GM12878 (cell line): ENCODE data around the gene HCRT. TPM values are rescaled to one million over a fixed set of nuclear protein-coding genes. Genes with fewer than 3 reads are reported as not detected.
"Not testable (repeated sequence)": the region's sequence is repeated elsewhere in the genome, so short reads cannot be mapped to it uniquely, and the experiment has no call there.

Source experiments
- ATAC-seq: fragments of 200-7000 bp; cut with Tn5 transposase; 3 replicates; pipeline ENCODE4 v1.9.1; 2020; ENCODE audit warnings: mild to moderate bottlenecking, moderate library complexity
- BruUV-seq: library from RNA; stranded (reverse); fragments of 400-500 nt; replicated peaks from 2 replicates; lab custom pipeline; 2021; lab: Mats Ljungman, UMichigan
- CTCF ChIA-PET: fragments of 300-600 bp; sonication (Branson Sonifier 250); formaldehyde crosslinking; extraction: SDS; loops from one replicate; lab custom pipeline; 2021; ENCODE audit warnings: inconsistent platforms; lab: Yijun Ruan, JAX
- POLR2A ChIA-PET: fragments of 350-600 bp; formaldehyde crosslinking; extraction: SDS; loops from one replicate; lab custom pipeline; 2021; ENCODE audit warnings: inconsistent platforms; lab: Charles Lee
- RAD21 ChIA-PET: fragments of 300-600 bp; sonication (Branson Sonifier 250); formaldehyde crosslinking; loops from one replicate; lab custom pipeline; 2023; ENCODE audit warnings: antibody characterized with exemption; ENCODE audit not compliant: unreplicated experiment; lab: Charles Lee
- SMC1A ChIA-PET: fragments of 300-600 bp; sonication (Branson Sonifier 250); formaldehyde crosslinking; loops from one replicate; lab custom pipeline; 2023; ENCODE audit not compliant: unreplicated experiment, uncharacterized antibody; lab: Charles Lee
- DNase-seq: peaks from one replicate; pipeline ENCODE4 v3.0.0-alpha.2; 2011; ENCODE audit warnings: low read depth, low spot score
- FAIRE-seq: peaks from 3 replicates; lab custom pipeline; 2011; peaks lifted over from hg19 to GRCh38; lab: Jason Lieb, UNC
- H2AFZ ChIP-seq: 2 replicates; pipeline ENCODE4 v1.6.0; 2011; ENCODE audit warnings: low read depth, low read length, control low read depth; ENCODE audit not compliant: control insufficient read depth
- H3K27ac ChIP-seq: 2 replicates; pipeline ENCODE4 v1.5.1; 2011; ENCODE audit warnings: control low read depth; ENCODE audit not compliant: control insufficient read depth, insufficient read depth
- H3K27me3 ChIP-seq, 2 experiments: replicated peaks in 1 of 2; 2 replicates each; pipeline versions ENCODE4 v1.6.0 to v1.6.1; 2011; ENCODE audit warnings: low read length in 1 of 2; ENCODE audit not compliant: control insufficient read depth in 2 of 2, insufficient read depth in 2 of 2
- H3K36me3 ChIP-seq, 2 experiments: 2 replicates each; pipeline ENCODE4 v1.5.1; 2011; ENCODE audit warnings: low read length in 1 of 2; ENCODE audit not compliant: control insufficient read depth in 2 of 2, insufficient read depth in 2 of 2
- H3K4me1 ChIP-seq: 2 replicates; pipeline ENCODE4 v1.6.1; 2011; ENCODE audit warnings: mild to moderate bottlenecking, low read length, moderate library complexity, mixed read lengths; ENCODE audit not compliant: control insufficient read depth, insufficient read depth
- H3K4me2 ChIP-seq: 2 replicates; pipeline ENCODE4 v1.6.0; 2011; ENCODE audit warnings: control low read depth; ENCODE audit not compliant: control insufficient read depth, insufficient read depth
- H3K4me3 ChIP-seq: fragments of 200-600 bp; sonication (generic); 2 replicates; pipeline ENCODE4 v1.5.1; 2016
- H3K79me2 ChIP-seq: 2 replicates; pipeline ENCODE4 v1.6.0; 2011; ENCODE audit warnings: low read length; ENCODE audit not compliant: control insufficient read depth, insufficient read depth
- H3K9ac ChIP-seq: 2 replicates; pipeline ENCODE4 v1.8.0; 2011; ENCODE audit warnings: low read length, control low read depth, mixed read lengths; ENCODE audit not compliant: control insufficient read depth, insufficient read depth
- H3K9me3 ChIP-seq: replicated peaks from 3 replicates; pipeline ENCODE4 v1.5.1; 2011; ENCODE audit warnings: mild to moderate bottlenecking, low read length; ENCODE audit not compliant: control insufficient read depth, insufficient read depth
- H4K20me1 ChIP-seq: 2 replicates; pipeline ENCODE4 v1.6.0; 2011; ENCODE audit not compliant: control insufficient read depth, insufficient read depth
- HCFC1 ChIP-seq: fragments of 150-350 bp; IDR thresholded peaks from 2 replicates; pipeline ENCODE4 v1.6.1; 2014; ENCODE audit warnings: low read length
- MEF2B ChIP-seq: fragments of 450-650 bp; IDR thresholded peaks from 2 replicates; pipeline ENCODE4 v1.6.1; 2018; ENCODE audit warnings: mild to moderate bottlenecking, moderate library complexity; ENCODE audit not compliant: partially characterized antibody, poor library complexity, severe bottlenecking
- MYB ChIP-seq: fragments of 150-350 bp; IDR thresholded peaks from 2 replicates; pipeline ENCODE4 v1.6.1; 2014; ENCODE audit warnings: mild to moderate bottlenecking, low read depth, low read length, borderline replicate concordance
- SUZ12 ChIP-seq: fragments of 200-600 bp; sonication (generic); IDR thresholded peaks from one replicate; pipeline ENCODE4 v1.6.1; 2018; ENCODE audit warnings: antibody characterized with exemption, mild to moderate bottlenecking; ENCODE audit not compliant: unreplicated experiment
- WGBS: methylation state at CpG from one replicate; pipeline ENCODE4 v1.1.6; 2016; ENCODE audit warnings: low lambda C conversion rate; ENCODE audit not compliant: insufficient replicate concordance, insufficient coverage; ENCODE audit errors: missing lambda C conversion rate; 5-methylcytosine and 5-hydroxymethylcytosine counted together
- in situ Hi-C: fragments of 300-500 bp; cut with MboI; formaldehyde crosslinking; loops from 9 replicates; pipeline ENCODE4 v1.14.3; 2018; ENCODE audit warnings: mixed read lengths
- intact Hi-C: fragments of 100-400 bp; cut with micrococcal nuclease; formaldehyde crosslinking; loops from one replicate; pipeline ENCODE4 v1.14.2; 2022; ENCODE audit not compliant: unreplicated experiment
- polyA plus RNA-seq, 11 experiments: library from polyadenylated mRNA; depleted of rRNA in 4 of 11; unstranded in 6 of 11; stranded (reverse) in 5 of 11; fragments of >200 nt; fragmentation: Nextera tagmentation in 4 of 11; fragmentation: Illumina TruSeq in 1 of 11; extraction: Ambion mirVana in 4 of 11; extraction: Trizol in 1 of 11; gene quantifications; 1 replicate in 1 of 11; 2 replicates in 10 of 11; pipeline versions ENCODE4 v1.2.1 to v1.2.3, GENCODE V29; 2011 to 2016; ENCODE audit warnings: inconsistent platforms in 2 of 11, missing spikeins in 2 of 11, low read depth in 1 of 11
- total RNA-seq, 4 experiments: library from RNA; depleted of rRNA in 3 of 4; stranded (reverse); fragments of >200 nt in 3 of 4; fragmentation: Illumina TruSeq in 1 of 4; extraction: Trizol in 1 of 4; gene quantifications; 2 replicates each; pipeline versions ENCODE4 v1.2.1 to v1.2.3, GENCODE V29; 2013 to 2021
- TF ChIP-seq, protein P1 (sequence below): fragments of 450-650 bp; IDR thresholded peaks from 2 replicates; pipeline ENCODE4 v1.6.1; 2016; ENCODE audit warnings: mild to moderate bottlenecking, moderate library complexity, borderline replicate concordance
- TF ChIP-seq, protein P2 (sequence below), 3 experiments: IDR thresholded peaks in 2 of 3; conservative IDR thresholded peaks in 1 of 3; 2 replicates each; pipeline ENCODE4 v1.5.1; 2011; ENCODE audit warnings: low read depth in 3 of 3, low read length in 3 of 3, mild to moderate bottlenecking in 3 of 3, control low read depth in 2 of 3, moderate library complexity in 2 of 3, inconsistent platforms in 1 of 3, mixed read lengths in 1 of 3; ENCODE audit not compliant: control insufficient read depth in 2 of 3, insufficient read depth in 1 of 3; ENCODE audit errors: extremely low read depth in 1 of 3

The HCRT gene
- total and polyA plus RNA-seq, 10 of the 15 experiments (the other 5 are each of a cell fraction or from before 2014, with no cell fraction given): 0.41 TPM; not detected in 9

DNA sequence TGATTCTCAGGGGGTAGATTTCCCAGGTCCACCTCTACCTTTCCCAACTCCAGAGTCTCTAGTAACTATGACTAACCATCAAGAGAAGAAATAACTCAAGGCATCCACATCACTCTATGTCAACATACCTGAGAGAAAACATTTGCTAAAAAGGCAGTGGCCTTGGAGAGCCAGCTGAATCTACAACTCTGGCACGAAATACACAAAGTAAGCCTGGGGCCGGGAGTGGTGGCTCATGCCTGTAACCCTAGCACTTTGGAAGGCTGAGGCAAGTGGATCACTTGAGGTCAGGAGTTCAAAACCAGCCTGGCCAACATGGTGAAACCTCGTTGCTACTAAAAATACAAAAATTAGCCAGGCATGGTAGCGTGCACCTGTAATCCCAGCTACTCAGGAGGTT is 42.1 kb downstream of the HCRT start:
- ChIA-PET CTCF (interaction anchor here (0.6 to 2.6 kb wide), 3 partner anchors 8 to 435 kb away, joined by 4 to 7 read pairs (median 4); no protein-coding TSS in a partner anchor), SMC1A (interaction anchor here (1.0 to 1.5 kb wide), 2 partner anchors 9 to 12 kb away, joined by 3 to 6 read pairs; no protein-coding TSS in a partner anchor), POLR2A (interaction anchor here (0.8 to 1.9 kb wide), 3 partner anchors 9 to 10 kb away, joined by 3 to 8 read pairs (median 3); no protein-coding TSS in a partner anchor)
- H3K9me3 ChIP-seq, in situ Hi-C loops, BruUV-seq, H3K4me1 ChIP-seq, H3K4me3 ChIP-seq, intact Hi-C loops, H3K27ac ChIP-seq, DNase-seq, H3K4me2 ChIP-seq, H2AFZ ChIP-seq, H3K27me3 ChIP-seq, H3K9ac ChIP-seq, FAIRE-seq, H4K20me1 ChIP-seq, RAD21 ChIA-PET, ATAC-seq: not testable (repeated sequence)
- WGBS: 96% methylated on average over 4 of the region's 4 CpGs
- Histone ChIP-seq H3K79me2 (peaks cover 34% of the 10 kb centered on the region), H3K36me3 (peaks cover 0 to 11% of the 10 kb centered on the region in 2 experiments; a peak in 3 of 4 replicates)

DNA sequence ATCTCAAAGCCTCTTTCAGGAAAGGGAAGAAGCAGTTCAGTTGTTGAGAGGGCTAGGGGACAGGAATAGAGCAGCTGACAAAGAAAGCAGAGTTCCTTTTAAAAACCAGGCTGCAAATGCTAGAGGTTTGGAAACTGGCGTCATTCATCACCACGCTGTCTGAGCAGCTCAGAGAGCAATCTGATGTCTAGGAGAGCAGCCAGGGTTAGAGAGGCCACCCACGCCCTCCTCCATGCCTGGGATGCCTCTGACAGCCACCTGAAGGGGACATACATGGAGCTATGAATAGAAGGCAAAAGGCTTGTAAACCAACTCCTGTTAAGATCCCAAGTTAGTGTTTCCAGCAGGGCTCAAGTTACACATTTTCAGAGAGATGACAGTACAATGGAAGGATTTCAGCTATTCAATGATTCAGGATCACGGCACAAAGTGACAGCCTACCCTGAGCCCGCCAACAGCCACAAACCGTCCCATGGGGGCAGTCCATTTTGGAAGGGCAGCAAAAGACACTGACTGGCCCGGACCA is 42.8 kb downstream of the HCRT start:
- ChIA-PET SMC1A (interaction anchor here (1.5 kb wide), 1 partner anchor 11 kb away, joined by 6 read pairs; no protein-coding TSS in a partner anchor), CTCF (interaction anchor here (0.6 to 1.5 kb wide), 2 partner anchors 37 to 436 kb away, joined by 4 read pairs; no protein-coding TSS in a partner anchor), POLR2A (interaction anchor here (1.0 to 1.9 kb wide), 2 partner anchors 8 to 11 kb away, joined by 3 to 8 read pairs; no protein-coding TSS in a partner anchor), RAD21 (no interaction called here)
- no peak overlapping the region for H2AFZ ChIP-seq
- H3K4me1 ChIP-seq: no peaks in the 10 kb centered on the region; the same call in 1 of the 2 replicates
- no peaks in the 10 kb centered on the region for H3K27me3 ChIP-seq
- no peak overlapping the region for H3K27ac ChIP-seq
- H3K9me3 ChIP-seq: no peaks in the 10 kb centered on the region
- H3K36me3 ChIP-seq: peaks cover 0 to 11% of the 10 kb centered on the region in 2 experiments; a peak in 3 of 4 replicates
- peaks cover 36% of the 10 kb centered on the region for H3K79me2 ChIP-seq
- no peak overlapping the region for H3K4me3 ChIP-seq
- no peak for FAIRE-seq
- intact Hi-C loops: no loop called here
- H3K4me2 ChIP-seq: no peak overlapping the region
- no TSS peak for BruUV-seq
- no peak for DNase-seq
- in situ Hi-C loops: no loop called here
- H3K9ac ChIP-seq: no peak overlapping the region
- H4K20me1 ChIP-seq: peaks cover 5% of the 10 kb centered on the region; the same call in 1 of the 2 replicates
- 97% methylated on average over 7 of the region's 7 CpGs for WGBS
- ATAC-seq: no peak
- TF ChIP-seq HCFC1 (no peak), MEF2B (no peak), SUZ12 (no peak), MYB (no peak)
- TF ChIP-seq, protein P1, sequence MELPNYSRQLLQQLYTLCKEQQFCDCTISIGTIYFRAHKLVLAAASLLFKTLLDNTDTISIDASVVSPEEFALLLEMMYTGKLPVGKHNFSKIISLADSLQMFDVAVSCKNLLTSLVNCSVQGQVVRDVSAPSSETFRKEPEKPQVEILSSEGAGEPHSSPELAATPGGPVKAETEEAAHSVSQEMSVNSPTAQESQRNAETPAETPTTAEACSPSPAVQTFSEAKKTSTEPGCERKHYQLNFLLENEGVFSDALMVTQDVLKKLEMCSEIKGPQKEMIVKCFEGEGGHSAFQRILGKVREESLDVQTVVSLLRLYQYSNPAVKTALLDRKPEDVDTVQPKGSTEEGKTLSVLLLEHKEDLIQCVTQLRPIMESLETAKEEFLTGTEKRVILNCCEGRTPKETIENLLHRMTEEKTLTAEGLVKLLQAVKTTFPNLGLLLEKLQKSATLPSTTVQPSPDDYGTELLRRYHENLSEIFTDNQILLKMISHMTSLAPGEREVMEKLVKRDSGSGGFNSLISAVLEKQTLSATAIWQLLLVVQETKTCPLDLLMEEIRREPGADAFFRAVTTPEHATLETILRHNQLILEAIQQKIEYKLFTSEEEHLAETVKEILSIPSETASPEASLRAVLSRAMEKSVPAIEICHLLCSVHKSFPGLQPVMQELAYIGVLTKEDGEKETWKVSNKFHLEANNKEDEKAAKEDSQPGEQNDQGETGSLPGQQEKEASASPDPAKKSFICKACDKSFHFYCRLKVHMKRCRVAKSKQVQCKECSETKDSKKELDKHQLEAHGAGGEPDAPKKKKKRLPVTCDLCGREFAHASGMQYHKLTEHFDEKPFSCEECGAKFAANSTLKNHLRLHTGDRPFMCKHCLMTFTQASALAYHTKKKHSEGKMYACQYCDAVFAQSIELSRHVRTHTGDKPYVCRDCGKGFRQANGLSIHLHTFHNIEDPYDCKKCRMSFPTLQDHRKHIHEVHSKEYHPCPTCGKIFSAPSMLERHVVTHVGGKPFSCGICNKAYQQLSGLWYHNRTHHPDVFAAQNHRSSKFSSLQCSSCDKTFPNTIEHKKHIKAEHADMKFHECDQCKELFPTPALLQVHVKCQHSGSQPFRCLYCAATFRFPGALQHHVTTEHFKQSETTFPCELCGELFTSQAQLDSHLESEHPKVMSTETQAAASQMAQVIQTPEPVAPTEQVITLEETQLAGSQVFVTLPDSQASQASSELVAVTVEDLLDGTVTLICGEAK: no peak
- TF ChIP-seq, protein P2, sequence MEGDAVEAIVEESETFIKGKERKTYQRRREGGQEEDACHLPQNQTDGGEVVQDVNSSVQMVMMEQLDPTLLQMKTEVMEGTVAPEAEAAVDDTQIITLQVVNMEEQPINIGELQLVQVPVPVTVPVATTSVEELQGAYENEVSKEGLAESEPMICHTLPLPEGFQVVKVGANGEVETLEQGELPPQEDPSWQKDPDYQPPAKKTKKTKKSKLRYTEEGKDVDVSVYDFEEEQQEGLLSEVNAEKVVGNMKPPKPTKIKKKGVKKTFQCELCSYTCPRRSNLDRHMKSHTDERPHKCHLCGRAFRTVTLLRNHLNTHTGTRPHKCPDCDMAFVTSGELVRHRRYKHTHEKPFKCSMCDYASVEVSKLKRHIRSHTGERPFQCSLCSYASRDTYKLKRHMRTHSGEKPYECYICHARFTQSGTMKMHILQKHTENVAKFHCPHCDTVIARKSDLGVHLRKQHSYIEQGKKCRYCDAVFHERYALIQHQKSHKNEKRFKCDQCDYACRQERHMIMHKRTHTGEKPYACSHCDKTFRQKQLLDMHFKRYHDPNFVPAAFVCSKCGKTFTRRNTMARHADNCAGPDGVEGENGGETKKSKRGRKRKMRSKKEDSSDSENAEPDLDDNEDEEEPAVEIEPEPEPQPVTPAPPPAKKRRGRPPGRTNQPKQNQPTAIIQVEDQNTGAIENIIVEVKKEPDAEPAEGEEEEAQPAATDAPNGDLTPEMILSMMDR (IDR thresholded peaks at IDR 0.05 in 2 of 3, conservative IDR thresholded peaks at IDR 0.05 in 1 of 3; ENCODE audit: control insufficient read depth in 2 of 3, extremely low read depth in 1 of 3, insufficient read depth in 1 of 3, low read depth in 3 of 3, low read length in 3 of 3): no peak
